Activated T-cell treated with anti-CD3 and anti-CD28 coated beads, Interleukin-2, amount 50 U/mL, for 1 hour (primary cell): ENCODE measurements around the gene FBXO11.
"Not testable (repeated sequence)": the region's sequence is repeated elsewhere in the genome, so short reads cannot be mapped to it uniquely, and the experiment has no call there.

ENCODE experiments used
- DNase-seq: peaks from one replicate; pipeline ENCODE4 v3.0.0-alpha.2; 2020

Gene FBXO11

GRCh38 chr2:47906157-47907038 lies at the start of gene FBXO11:
TSS of gene FBXO11 (minus strand) at chr2:47906498. CDS start at chr2:47905720, 778 bp downstream.
- DNase-seq, result peak; percentile 93

DNA sequence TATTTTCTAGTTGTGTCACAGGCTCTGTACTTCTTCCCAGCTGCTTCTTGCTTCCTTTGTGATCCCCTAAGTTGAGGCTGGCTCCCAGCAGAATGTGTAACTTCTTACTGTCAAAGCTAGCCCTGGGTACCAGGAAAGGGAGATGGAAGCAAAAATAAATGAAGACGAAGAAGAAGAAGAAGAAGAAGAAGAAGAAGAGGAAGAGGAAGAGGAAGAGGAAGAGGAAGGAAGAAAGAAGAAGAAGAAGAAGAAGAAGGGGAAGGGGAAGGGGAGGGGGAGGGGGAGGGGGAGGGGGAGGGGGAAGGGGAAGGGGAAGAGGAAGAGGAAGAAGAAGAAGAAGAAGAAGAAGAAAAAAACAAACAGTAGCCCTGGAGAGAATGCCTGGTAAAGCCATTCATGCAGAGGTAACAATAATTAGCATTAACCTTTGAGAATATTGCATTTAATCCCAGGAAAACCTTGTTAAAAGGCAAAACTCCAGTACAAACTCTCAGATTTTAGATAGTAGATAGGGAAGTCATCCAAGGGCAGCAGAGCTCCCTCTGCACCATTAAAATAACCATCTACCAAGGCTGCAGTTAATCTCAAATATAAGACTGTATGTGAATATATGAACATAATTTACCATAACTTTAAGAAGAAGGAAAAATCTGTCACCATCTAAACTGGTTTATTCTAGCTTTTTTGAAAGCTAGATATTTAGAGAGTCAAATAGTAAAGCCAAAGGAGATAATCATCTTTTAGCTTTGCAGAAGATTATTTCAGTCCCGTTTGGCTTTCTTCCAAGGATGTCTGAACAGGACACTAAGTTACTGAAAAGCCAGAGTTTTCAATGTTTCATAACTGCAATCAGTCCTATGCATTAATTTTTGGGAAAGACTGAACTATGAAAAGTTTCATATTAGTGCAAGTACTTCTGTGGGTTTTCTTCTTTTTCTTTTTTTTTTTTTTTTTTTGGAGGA lies 44.3 kb upstream of the FBXO11 start:
- no peak for DNase-seq

- DNase-seq, result no peak
These were observed 40.3 kb upstream of the FBXO11 start for GRCh38 chr2:47946593-47946992.

GRCh38 chr2:47945046-47945781 lies 38.9 kb upstream of the FBXO11 start:
- no peak for DNase-seq

DNA sequence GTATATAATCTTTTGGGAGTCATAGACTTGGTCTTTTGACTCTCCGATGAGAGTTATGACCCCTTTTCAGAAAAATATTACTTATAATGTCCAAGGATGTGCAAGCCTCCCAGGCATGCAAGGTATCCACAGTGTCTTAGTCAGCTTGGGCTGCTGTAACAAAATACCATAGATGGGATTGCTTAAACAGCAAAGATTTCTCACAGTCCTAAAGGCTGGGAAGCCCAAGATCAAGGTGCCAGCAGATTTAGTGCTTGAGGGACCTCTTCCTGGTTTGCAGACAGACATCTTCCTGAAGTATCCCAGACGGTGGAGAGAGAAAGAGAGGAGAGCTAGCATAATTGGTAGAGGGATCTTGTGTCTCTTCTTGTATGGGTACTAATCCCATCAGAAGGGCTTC lies 35.6 kb upstream of the FBXO11 start:
- DNase-seq, result no peak

DNA sequence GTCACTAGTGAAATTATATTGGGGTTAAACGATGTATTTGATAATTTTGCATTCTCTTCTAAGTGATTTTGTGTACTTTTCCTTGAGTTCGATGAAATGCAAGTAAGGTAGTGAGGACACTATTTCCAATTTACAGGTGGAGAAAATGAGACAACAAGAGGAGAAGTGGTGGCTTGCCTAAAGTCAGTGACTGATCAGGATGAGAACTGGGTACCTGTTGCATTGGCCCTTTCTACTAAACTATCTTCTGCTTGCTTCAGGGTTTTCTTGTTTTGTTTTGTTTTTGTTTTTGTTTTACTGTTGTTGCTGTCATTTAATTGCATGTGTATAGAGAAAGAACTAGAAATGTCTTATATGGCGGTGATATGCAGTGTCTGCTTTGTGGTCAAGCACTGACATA lies 31.4 kb upstream of the FBXO11 start:
- DNase-seq, result no peak

- no peak for DNase-seq
These were observed 28.8 kb upstream of the FBXO11 start for GRCh38 chr2:47935071-47935470.

GRCh38 chr2:47918043-47918442 lies 11.7 kb upstream of the FBXO11 start:
- no peak for DNase-seq

DNA sequence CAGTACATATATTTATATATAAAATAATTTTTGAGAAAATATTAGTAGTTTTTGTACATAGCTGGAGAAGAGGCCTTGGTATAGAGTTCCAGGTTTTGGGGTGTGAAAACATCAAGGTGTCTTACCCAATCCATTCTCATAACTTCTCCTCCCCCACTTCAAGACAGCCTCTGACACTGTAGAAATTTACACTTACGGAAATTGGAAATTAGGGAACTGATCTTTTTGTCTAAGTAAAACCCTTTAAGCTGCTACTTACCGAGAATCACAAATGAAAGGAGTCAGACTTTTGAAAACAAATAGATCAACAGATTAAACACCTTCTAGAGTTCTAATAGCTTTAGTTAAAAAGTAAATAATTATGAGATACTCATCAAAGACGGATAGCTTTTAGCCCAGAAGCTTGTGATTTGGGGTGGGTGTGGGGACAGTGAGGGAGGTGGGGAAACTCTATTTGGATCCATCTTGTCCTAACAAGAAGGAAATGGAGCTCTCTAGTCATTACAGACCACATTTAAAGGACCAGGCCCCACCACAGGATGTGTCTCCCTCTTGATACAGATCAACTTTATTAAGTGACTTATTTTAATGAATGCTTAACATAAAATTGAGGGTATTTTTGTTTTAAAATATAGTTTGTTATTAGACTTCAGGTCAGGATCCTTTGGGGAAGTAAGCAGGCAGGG lies 11.1 kb upstream of the FBXO11 start:
- DNase-seq, result no peak

DNA sequence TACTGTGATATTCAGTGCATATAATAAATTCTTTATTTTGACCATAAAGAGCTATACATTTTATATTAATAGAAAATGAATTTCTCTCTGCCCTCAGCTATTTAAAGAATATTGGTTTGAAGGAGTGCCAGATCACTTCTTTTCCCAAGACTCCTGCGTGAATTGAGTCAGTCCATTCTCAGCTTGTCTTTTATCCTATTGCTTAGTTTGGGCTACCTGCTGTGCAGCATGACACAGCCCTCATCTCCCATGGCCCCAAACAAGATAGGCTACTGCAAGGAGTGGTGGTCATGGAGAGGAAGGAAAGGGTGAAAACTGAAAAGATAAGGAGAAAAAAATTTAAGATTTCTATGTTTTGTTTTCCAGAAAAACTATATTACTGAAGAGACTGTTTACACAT lies 10.1 kb upstream of the FBXO11 start:
- no peak for DNase-seq

- not testable (repeated sequence) for DNase-seq
These were observed 4.4 kb upstream of the FBXO11 start for GRCh38 chr2:47910662-47911061.

- DNase-seq, result no peak
These were observed 2.4 kb upstream of the FBXO11 start for GRCh38 chr2:47908682-47909081.

GRCh38 chr2:47907039-47907781 lies 912 bp upstream of the FBXO11 start:
- peak; percentile 52 for DNase-seq

- peak; percentile 71 for DNase-seq
These were observed 727 bp downstream of the FBXO11 start for GRCh38 chr2:47905386-47906156.

DNA sequence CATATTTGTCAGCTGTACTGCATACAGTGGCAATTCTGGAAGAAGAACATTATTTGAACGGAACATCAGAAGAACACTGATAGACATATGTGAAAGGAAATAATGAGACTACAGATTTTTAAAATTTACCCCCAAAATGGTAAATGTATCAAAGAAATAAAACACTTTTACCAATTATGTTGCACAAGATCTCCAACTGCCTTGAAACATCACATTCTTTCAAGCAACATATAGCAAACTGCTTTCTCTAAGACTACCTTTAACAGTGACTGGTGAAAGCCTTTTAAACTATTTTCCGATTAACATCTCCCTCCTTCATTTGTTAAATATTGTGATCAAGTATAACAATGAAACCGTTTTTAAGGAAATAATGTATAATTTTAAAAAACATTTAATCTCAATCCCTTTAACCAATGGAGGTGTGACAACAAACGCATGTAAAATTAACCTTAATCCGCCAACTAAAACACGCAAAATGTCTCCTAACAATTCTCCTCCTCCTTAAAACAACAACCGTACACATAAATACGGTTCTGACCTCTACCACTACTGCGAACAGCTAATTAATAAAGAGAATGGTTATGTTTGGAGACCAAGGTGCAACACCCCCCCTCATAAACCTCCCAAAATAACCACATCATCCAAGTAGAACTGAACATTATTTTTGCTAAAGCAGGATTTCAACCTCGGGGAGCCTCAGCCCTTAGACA lies 2.4 kb downstream of the FBXO11 start:
- DNase-seq, result no peak

DNA sequence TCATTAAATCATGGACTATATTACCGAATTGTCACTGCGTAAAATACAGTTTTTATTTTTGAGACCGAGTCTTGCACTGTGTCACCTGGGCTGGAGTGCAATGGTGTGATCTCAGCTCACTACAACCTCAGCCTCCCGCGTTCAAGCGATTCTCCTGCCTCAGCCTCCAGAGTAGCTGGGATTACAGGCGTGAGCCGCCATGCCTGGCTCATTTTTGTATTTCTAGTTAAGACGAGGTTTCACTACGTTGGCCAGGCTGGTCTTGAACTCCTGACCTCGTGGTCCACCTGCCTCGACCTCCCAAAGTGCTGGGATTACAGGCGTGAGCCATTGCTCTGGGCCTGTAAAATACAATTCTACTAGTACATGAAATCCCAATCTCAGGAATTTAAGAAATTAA lies 4.4 kb downstream of the FBXO11 start:
- not testable (repeated sequence) for DNase-seq

DNA sequence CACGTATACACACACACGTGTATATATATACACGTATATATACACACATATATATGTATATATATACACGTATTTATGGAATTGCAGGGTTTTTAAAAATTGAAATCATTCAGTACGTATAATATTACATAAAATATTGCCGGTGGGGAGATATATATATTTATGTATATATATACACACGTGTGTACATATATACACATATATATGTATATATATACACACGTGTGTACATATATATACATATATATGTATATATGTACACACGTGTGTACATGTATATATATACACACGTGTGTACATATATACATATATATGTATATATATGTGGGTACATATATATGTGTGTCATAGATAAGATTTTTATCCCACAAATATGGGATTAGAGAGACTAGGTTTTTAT lies 5.4 kb downstream of the FBXO11 start:
- DNase-seq, result no peak

DNA sequence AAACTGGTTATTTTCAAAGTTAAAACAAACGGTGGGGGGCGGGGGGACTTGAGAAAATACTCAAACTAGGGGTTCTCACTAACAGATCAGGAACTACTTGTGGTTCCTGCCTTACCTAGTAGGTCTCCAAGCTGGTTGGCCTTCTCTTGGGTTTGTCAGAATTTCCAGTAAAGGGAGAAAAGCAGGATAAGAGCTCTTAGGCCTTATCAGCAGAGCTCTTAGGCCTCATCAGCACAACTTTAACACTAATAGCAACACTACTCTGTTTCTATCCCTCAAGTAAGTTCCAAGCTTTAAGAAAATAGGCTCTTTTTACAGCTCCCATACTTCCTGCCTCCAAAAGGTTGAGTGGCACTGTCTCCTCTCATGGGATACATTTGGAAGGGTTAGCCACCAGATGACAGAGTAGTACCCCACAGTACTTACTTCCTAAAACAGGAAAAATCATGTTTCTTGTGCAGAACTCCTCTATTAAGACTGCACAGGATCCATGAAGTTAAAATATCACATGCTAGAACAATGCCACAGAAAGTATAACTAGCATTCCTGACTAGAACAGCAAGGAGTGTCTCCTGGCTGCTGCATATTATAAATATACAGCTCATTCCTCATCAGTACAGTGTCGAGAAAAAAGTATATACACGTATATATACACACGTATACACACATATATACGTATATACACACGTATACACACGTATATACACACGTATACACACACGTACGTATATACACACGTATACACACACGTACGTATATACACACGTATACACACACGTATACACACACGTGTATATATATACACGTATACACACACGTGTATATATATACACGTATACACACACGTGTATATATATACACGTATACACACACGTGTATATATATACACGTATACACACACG lies 6.1 kb downstream of the FBXO11 start:
- DNase-seq, result no peak
